HCT116 (cell line): ENCODE data around the gene SMG6. TPM values are rescaled to one million over a fixed set of nuclear protein-coding genes. Genes with fewer than 3 reads are reported as not detected.

Experiments used
- ATAC-seq: fragments of 200-7000 bp; cut with Tn5 transposase; 2 replicates; pipeline ENCODE4 v1.9.1; 2020; ENCODE audit warnings: mild to moderate bottlenecking, moderate library complexity
- BruUV-seq: library from RNA; stranded (reverse); fragments of 400-500 nt; replicated peaks from 2 replicates; lab custom pipeline; 2021; lab: Mats Ljungman, UMichigan
- CTCF ChIA-PET: fragments of 300-600 bp; sonication (Branson Sonifier 250); formaldehyde crosslinking; loops from one replicate; lab custom pipeline; 2021; ENCODE audit warnings: antibody characterized with exemption; lab: Charles Lee
- POLR2A ChIA-PET: fragments of 300-600, 350-600 bp; sonication (Branson Sonifier 250); formaldehyde crosslinking; loops from one replicate; lab custom pipeline; 2021; ENCODE audit warnings: antibody characterized with exemption; lab: Charles Lee
- RAD21 ChIA-PET, 2 experiments: fragments of 300-600 bp; sonication (Branson Sonifier 250); formaldehyde crosslinking; loops; one replicate each; lab custom pipeline; 2023; ENCODE audit warnings: low total read pairs in 2 of 2; ENCODE audit not compliant: uncharacterized antibody in 2 of 2, unreplicated experiment in 2 of 2, low non-redundant PET in 1 of 2; lab: Charles Lee
- DNase-seq: peaks from one replicate; pipeline ENCODE4 v3.0.0-alpha.2; 2010; ENCODE audit warnings: low read depth, low spot score
- H2AFZ ChIP-seq: fragments of 200-600 bp; shearing (Covaris generic), sonication (generic); 2 replicates; pipeline ENCODE4 v1.6.1; 2017; ENCODE audit warnings: low read depth, mixed run types, mixed read lengths, antibody characterized with exemption, low read length; ENCODE audit not compliant: poor library complexity, severe bottlenecking
- H3K27ac ChIP-seq: 2 replicates; pipeline ENCODE4 v1.5.1; 2012; ENCODE audit warnings: low read depth, low read length
- H3K27me3 ChIP-seq: fragments of 200-600 bp; sonication (generic); 2 replicates; pipeline ENCODE4 v1.6.1; 2016; ENCODE audit warnings: mixed run types, low read length, mixed read lengths; ENCODE audit not compliant: insufficient read depth
- H3K36me3 ChIP-seq, 2 experiments: fragments of 200-500 bp in 1 of 2; fragments of 200-600 bp in 1 of 2; sonication (Bioruptor generic) in 1 of 2; sonication (generic) in 1 of 2; 2 replicates each; pipeline versions ENCODE4 v1.5.1 to v1.6.1; 2014 to 2016; ENCODE audit warnings: low read length in 2 of 2, inconsistent platforms in 1 of 2, mixed read lengths in 1 of 2, mixed run types in 1 of 2; ENCODE audit not compliant: insufficient read depth in 2 of 2, control insufficient read depth in 1 of 2
- H3K4me1 ChIP-seq, 2 experiments: fragments of 200-600 bp in 1 of 2; sonication (generic) in 1 of 2; 2 replicates each; pipeline versions ENCODE4 v1.5.1 to v1.6.1; 2012 to 2017; ENCODE audit warnings: low read length in 2 of 2, inconsistent platforms in 1 of 2, mild to moderate bottlenecking in 1 of 2, mixed read lengths in 1 of 2, mixed run types in 1 of 2, moderate library complexity in 1 of 2; ENCODE audit not compliant: insufficient read depth in 2 of 2, control insufficient read depth in 1 of 2
- H3K4me2 ChIP-seq: fragments of 200-600 bp; sonication (generic); 2 replicates; pipeline ENCODE4 v1.6.1; 2017; ENCODE audit warnings: mixed run types, low read length, mixed read lengths
- H3K4me3 ChIP-seq, 2 experiments: fragments of 200-600 bp in 1 of 2; sonication (generic) in 1 of 2; replicated peaks in 1 of 2; 2 replicates each; pipeline ENCODE4 v1.5.1; 2011 to 2016; ENCODE audit warnings: low read length in 2 of 2, control low read depth in 1 of 2, low read depth in 1 of 2, mild to moderate bottlenecking in 1 of 2, mixed read lengths in 1 of 2, mixed run types in 1 of 2
- H3K79me2 ChIP-seq: fragments of 200-600 bp; sonication (generic); 2 replicates; pipeline ENCODE4 v1.6.1; 2017; ENCODE audit warnings: mild to moderate bottlenecking, mixed run types, low read length, moderate library complexity, mixed read lengths; ENCODE audit not compliant: insufficient read depth
- H3K9ac ChIP-seq: fragments of 200-600 bp; sonication (generic); 2 replicates; pipeline ENCODE4 v1.6.1; 2016; ENCODE audit warnings: low read length, mixed read lengths
- H3K9me2 ChIP-seq: fragments of 200-600 bp; sonication (generic), shearing (Covaris generic); 2 replicates; pipeline ENCODE4 v1.6.1; 2017; ENCODE audit warnings: mixed run types, mild to moderate bottlenecking, moderate library complexity; ENCODE audit not compliant: insufficient read depth
- H3K9me3 ChIP-seq, 2 experiments: fragments of 200-500 bp in 1 of 2; fragments of 200-600 bp in 1 of 2; sonication (Bioruptor generic) in 1 of 2; sonication (generic) in 1 of 2; 2 replicates each; pipeline ENCODE4 v1.6.1; 2014 to 2017; ENCODE audit warnings: low read length in 2 of 2, mixed read lengths in 2 of 2, inconsistent platforms in 1 of 2, low read depth in 1 of 2, mild to moderate bottlenecking in 1 of 2, mixed run types in 1 of 2, moderate library complexity in 1 of 2; ENCODE audit not compliant: control insufficient read depth in 1 of 2, insufficient read depth in 1 of 2
- H4K20me1 ChIP-seq: fragments of 200-600 bp; sonication (generic), shearing (Covaris generic); 2 replicates; pipeline ENCODE4 v1.6.1; 2017; ENCODE audit warnings: mixed run types, mild to moderate bottlenecking, moderate library complexity; ENCODE audit not compliant: insufficient read depth
- ATF3 ChIP-seq: IDR thresholded peaks from 2 replicates; pipeline ENCODE4 v1.6.1; 2012
- CBX3 ChIP-seq: IDR thresholded peaks from 2 replicates; pipeline ENCODE4 v1.6.1; 2012; ENCODE audit warnings: low read depth
- CEBPB ChIP-seq: IDR thresholded peaks from 2 replicates; pipeline ENCODE4 v1.6.1; 2012; ENCODE audit warnings: low read depth
- CTCF ChIP-seq, 3 experiments: fragments of 200-600 bp in 1 of 3; sonication (generic) in 1 of 3; IDR thresholded peaks in 2 of 3; conservative IDR thresholded peaks in 1 of 3; 2 replicates each; pipeline ENCODE4 v1.5.1; 2012 to 2017; ENCODE audit warnings: low read depth in 2 of 3, low read length in 2 of 3, antibody characterized with exemption in 1 of 3, borderline replicate concordance in 1 of 3, control low read depth in 1 of 3, mild to moderate bottlenecking in 1 of 3, mixed read lengths in 1 of 3, mixed run types in 1 of 3, moderate library complexity in 1 of 3; ENCODE audit not compliant: insufficient read depth in 1 of 3
- EGR1 ChIP-seq: IDR thresholded peaks from 2 replicates; pipeline ENCODE4 v1.6.1; 2012; ENCODE audit warnings: low read depth
- EZH2 ChIP-seq: fragments of 200-600 bp; sonication (generic); IDR thresholded peaks from 2 replicates; pipeline ENCODE4 v1.6.1; 2017; ENCODE audit warnings: antibody characterized with exemption, mixed run types
- FOSL1 ChIP-seq: IDR thresholded peaks from 2 replicates; pipeline ENCODE4 v1.6.1; 2012; ENCODE audit warnings: low read depth
- JUND ChIP-seq: IDR thresholded peaks from 2 replicates; pipeline ENCODE4 v1.6.1; 2012
- POLR2A ChIP-seq: IDR thresholded peaks from 2 replicates; pipeline ENCODE4 v1.7.0; 2011; ENCODE audit warnings: borderline replicate concordance; ENCODE audit not compliant: insufficient read depth, insufficient read length; ENCODE audit errors: extremely low read depth
- POLR2AphosphoS5 ChIP-seq: IDR thresholded peaks from 2 replicates; pipeline ENCODE4 v1.6.1; 2011; ENCODE audit warnings: mild to moderate bottlenecking, low read depth, low read length, moderate library complexity
- RAD21 ChIP-seq: IDR thresholded peaks from 2 replicates; pipeline ENCODE4 v1.6.1; 2012; ENCODE audit warnings: low read depth, mild to moderate bottlenecking
- SRF ChIP-seq: IDR thresholded peaks from 2 replicates; pipeline ENCODE4 v1.6.1; 2012; ENCODE audit warnings: low read depth
- ZFX ChIP-seq: fragments of 450-650 bp; IDR thresholded peaks from 2 replicates; pipeline ENCODE4 v1.6.1; 2017
- intact Hi-C: fragments of 100-400 bp; cut with micrococcal nuclease; formaldehyde crosslinking; loops from 2 replicates; pipeline ENCODE4 v1.10.0; 2022
- total RNA-seq: library from RNA; stranded (reverse); gene quantifications from one replicate; pipeline ENCODE4 v1.2.1, GENCODE V29; 2021; ENCODE audit not compliant: unreplicated experiment

Gene SMG6
- total RNA-seq, 1 experiment from 2014 or later: 23.1 TPM

GRCh38 chr17:2094891-2095535, 208.6 kb downstream of the SMG6 start:
- Histone ChIP-seq H3K9ac (no peak overlapping the region), H3K4me3 (no peak overlapping the region), H3K4me2 (no peak overlapping the region), H3K79me2 (no peaks in the 10 kb centered on the region), H3K9me2 (no peaks in the 10 kb centered on the region), H2AFZ (no peak overlapping the region), H3K27ac (no peak overlapping the region), H3K9me3 (no peaks in the 10 kb centered on the region), H3K4me1 (peaks cover 6 to 15% of the 10 kb centered on the region in 2 experiments; a peak in 3 of 4 replicates), H4K20me1 (no peaks in the 10 kb centered on the region), H3K27me3 (no peaks in the 10 kb centered on the region), H3K36me3 (no peaks in the 10 kb centered on the region)
- DNase-seq: no peak
- no peak for ATAC-seq
- ChIA-PET CTCF (interaction anchor here (1.0 to 1.4 kb wide), 2 partner anchors 109 to 150 kb away, joined by 3 to 7 read pairs; no protein-coding TSS in a partner anchor), POLR2A (no interaction called here), RAD21 (no interaction called here)
- BruUV-seq: no TSS peak
- intact Hi-C loops: no loop called here
- TF ChIP-seq CTCF (IDR thresholded peaks at IDR 0.05 in 2 of 3, conservative IDR thresholded peaks at IDR 0.05 in 1 of 3; ENCODE audit: borderline replicate concordance in 1 of 3, insufficient read depth in 1 of 3, low read depth in 2 of 3, low read length in 2 of 3) (peak; percentile 3 to 31 (median 7); a peak in 2 of 6 replicates), RAD21 (peak; percentile 46), ZFX (no peak)

GRCh38 chr17:2093349-2093748, 210.2 kb downstream of the SMG6 start:
- intact Hi-C loops: no loop called here
- ChIA-PET RAD21 (no interaction called here), CTCF (no interaction called here), POLR2A (no interaction called here)
- Histone ChIP-seq H3K9me3 (no peaks in the 10 kb centered on the region), H3K9ac (no peak overlapping the region), H2AFZ (no peak overlapping the region), H4K20me1 (no peaks in the 10 kb centered on the region), H3K27me3 (no peaks in the 10 kb centered on the region), H3K79me2 (no peaks in the 10 kb centered on the region), H3K4me3 (no peak overlapping the region), H3K4me1 (peaks cover 6 to 15% of the 10 kb centered on the region in 2 experiments; a peak in 3 of 4 replicates), H3K9me2 (no peaks in the 10 kb centered on the region), H3K4me2 (no peak overlapping the region), H3K27ac (no peak overlapping the region), H3K36me3 (no peaks in the 10 kb centered on the region)
- TF ChIP-seq EZH2 (no peak), CEBPB (no peak), POLR2A (no peak), ATF3 (no peak), SRF (no peak), ZFX (no peak), RAD21 (no peak), EGR1 (no peak), JUND (no peak), CBX3 (no peak), FOSL1 (no peak), POLR2AphosphoS5 (no peak)
- ATAC-seq: no peak
- DNase-seq: no peak
- no TSS peak for BruUV-seq
